ENCODE data around the gene SLC25A28. TPM values are rescaled to one million over a fixed set of nuclear protein-coding genes. Genes with fewer than 3 reads are reported as not detected.
"Not testable (repeated sequence)": the region's sequence is repeated elsewhere in the genome, so short reads cannot be mapped to it uniquely, and the experiment has no call there.

SLC25A28 gene
- total RNA-seq, 1 donor from 2014 or later: 12.4 TPM

GRCh38 chr10:99628923-99629624, 8.8 kb upstream of the SLC25A28 start:
- Histone ChIP-seq H3K4me2 (no peak overlapping the region), H3K4me3 (no peak overlapping the region), H3F3A (ENCODE audit: low read depth) (no peaks in the 10 kb centered on the region), H3K4me1 (no peaks in the 10 kb centered on the region), H3K9ac (no peak overlapping the region), H3K27ac (no peak overlapping the region), H3K27me3 (no peaks in the 10 kb centered on the region), H3K79me2 (ENCODE audit: low read depth) (no peaks in the 10 kb centered on the region), H3K36me3 (no peaks in the 10 kb centered on the region), H4K20me1 (ENCODE audit: low read depth) (no peaks in the 10 kb centered on the region), H3K9me3 (ENCODE audit: low read depth) (no peaks in the 10 kb centered on the region), H2AFZ (replicated peaks) (no peak overlapping the region)
- Mint-ChIP-seq H3K9me3 (no peaks in the 10 kb centered on the region), H3K27ac (no peak overlapping the region), H3K4me3 (no peak overlapping the region), H3K36me3 (no peaks in the 10 kb centered on the region), H3K27me3 (ENCODE audit: insufficient read depth, low read depth) (peaks cover 7% of the 10 kb centered on the region), H3K4me1 (no peaks in the 10 kb centered on the region)
- TF ChIP-seq EZH2phosphoT487 (IDR thresholded peaks at IDR 0.05) (no peak), CTCF (IDR thresholded peaks at IDR 0.05) (no peak), EZH2 (IDR thresholded peaks at IDR 0.05) (no peak)
- DNase-seq (ENCODE audit: low spot score): no peak

GRCh38 chr10:99625124-99625523, 4.9 kb upstream of the SLC25A28 start:
- not testable (repeated sequence) for H2AFZ ChIP-seq (replicated peaks); H3K4me1 Mint-ChIP-seq; H3K27ac Mint-ChIP-seq

GRCh38 chr10:99623919-99624318, 3.7 kb upstream of the SLC25A28 start:
- H3K4me1 Mint-ChIP-seq: peaks cover 10% of the 10 kb centered on the region
- Histone ChIP-seq H3K4me2 (no peak overlapping the region), H3K36me3 (no peaks in the 10 kb centered on the region), H3K9me3 (ENCODE audit: low read depth) (no peaks in the 10 kb centered on the region), H3K9ac (no peak overlapping the region), H4K20me1 (ENCODE audit: low read depth) (peaks cover 7% of the 10 kb centered on the region), H3F3A (ENCODE audit: low read depth) (peaks cover 23% of the 10 kb centered on the region), H2AFZ (replicated peaks) (no peak overlapping the region), H3K4me1 (peaks cover 14% of the 10 kb centered on the region), H3K27ac (no peak overlapping the region), H3K4me3 (no peak overlapping the region), H3K27me3 (no peaks in the 10 kb centered on the region), H3K79me2 (ENCODE audit: low read depth) (peaks cover 10% of the 10 kb centered on the region)
- peaks cover 6% of the 10 kb centered on the region for H3K27me3 Mint-ChIP-seq (ENCODE audit: insufficient read depth, low read depth)
- H3K4me3 Mint-ChIP-seq: peak overlapping the region; percentile 1
- no peak for DNase-seq (ENCODE audit: low spot score)
- no peak overlapping the region for H3K27ac Mint-ChIP-seq
- TF ChIP-seq EZH2 (IDR thresholded peaks at IDR 0.05) (no peak), EZH2phosphoT487 (IDR thresholded peaks at IDR 0.05) (no peak), CTCF (IDR thresholded peaks at IDR 0.05) (no peak)
- no peaks in the 10 kb centered on the region for H3K9me3 Mint-ChIP-seq
- no peaks in the 10 kb centered on the region for H3K36me3 Mint-ChIP-seq

More at GRCh38 chr10:99625124-99625523, 4.9 kb upstream of the SLC25A28 start:
- H3K27me3 ChIP-seq; H3K36me3 Mint-ChIP-seq; H4K20me1 ChIP-seq (ENCODE audit: low read depth); H3K4me3 Mint-ChIP-seq; H3K9ac ChIP-seq; H3K4me1 ChIP-seq; H3K27ac ChIP-seq; H3K27me3 Mint-ChIP-seq (ENCODE audit: insufficient read depth, low read depth); H3K36me3 ChIP-seq; H3K4me3 ChIP-seq; DNase-seq (ENCODE audit: low spot score); H3K9me3 ChIP-seq (ENCODE audit: low read depth); H3K4me2 ChIP-seq; H3K79me2 ChIP-seq (ENCODE audit: low read depth); H3K9me3 Mint-ChIP-seq: not testable (repeated sequence)
- H3F3A ChIP-seq (ENCODE audit: low read depth): peaks cover 23% of the 10 kb centered on the region
